ENCODE measurements around the gene DMRTC1. TPM values are rescaled to one million over a fixed set of nuclear protein-coding genes. Genes with fewer than 3 reads are reported as not detected.
"Not testable (repeated sequence)": the region's sequence is repeated elsewhere in the genome, so short reads cannot be mapped to it uniquely, and the experiment has no call there.

Gene DMRTC1
- total RNA-seq, 1 experiment from 2014 or later = not detected

- intact Hi-C loops (cut with micrococcal nuclease); H3K27me3 ChIP-seq (ENCODE audit: low read length); DNase-seq; H3K27ac ChIP-seq (ENCODE audit: low read length); H3K79me2 ChIP-seq (ENCODE audit: low read length); H4K20me1 ChIP-seq (ENCODE audit: low read length); H3F3A ChIP-seq (ENCODE audit: low read length, unreplicated experiment); H3K4me3 ChIP-seq (ENCODE audit: low read length); ATAC-seq; CTCF ChIA-PET; H3K4me2 ChIP-seq (ENCODE audit: low read length); BruUV-seq (replicated peaks); POLR2A ChIA-PET (ENCODE audit: unreplicated experiment); H3K36me3 ChIP-seq (ENCODE audit: low read depth, low read length); H3K9me3 ChIP-seq (ENCODE audit: low read length); H2AFZ ChIP-seq (ENCODE audit: low read length); H3K4me1 ChIP-seq (ENCODE audit: insufficient read depth, low read length); H3K9me2 ChIP-seq (replicated peaks; ENCODE audit: low read length); H3K9ac ChIP-seq (ENCODE audit: low read length): not testable (repeated sequence)
Observed at GRCh38 chrX:72942272-72942671, 1.4 kb downstream of the DMRTC1 start.

DNA sequence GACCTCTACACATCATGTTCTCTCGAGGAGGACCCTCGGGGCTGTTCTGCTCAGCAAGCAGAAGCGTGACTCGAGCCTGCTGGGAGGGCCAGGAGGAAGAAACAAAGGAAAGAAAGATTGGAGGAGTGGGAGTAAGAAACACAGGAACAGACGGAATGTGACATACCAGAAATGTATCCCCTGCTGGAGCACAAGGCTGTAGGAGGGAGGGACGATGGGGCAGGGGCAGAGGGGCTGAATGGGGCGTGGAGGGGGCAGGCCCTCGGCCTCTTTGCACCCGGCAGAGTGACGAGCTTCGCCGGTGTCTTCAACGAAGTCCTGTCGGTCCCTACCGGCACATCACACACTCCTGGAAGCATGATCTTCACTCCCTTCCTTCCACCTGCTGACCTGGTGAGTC lies 5.7 kb downstream of the DMRTC1 start, which contains the start of gene FAM236A:
Gene FAM236A, plus strand, starts transcription at position 301 of the 400 bp plus-strand sequence. Its CDS starts 57 bp downstream, at position 358.
- H3K36me3 ChIP-seq (ENCODE audit: low read depth, low read length); H3K9ac ChIP-seq (ENCODE audit: low read length); H3K9me3 ChIP-seq (ENCODE audit: low read length); CTCF ChIA-PET; BruUV-seq (replicated peaks); H3K79me2 ChIP-seq (ENCODE audit: low read length); H2AFZ ChIP-seq (ENCODE audit: low read length); H3K27ac ChIP-seq (ENCODE audit: low read length); H3K4me1 ChIP-seq (ENCODE audit: insufficient read depth, low read length); POLR2A ChIA-PET (ENCODE audit: unreplicated experiment); H3K4me3 ChIP-seq (ENCODE audit: low read length); DNase-seq; H3K9me2 ChIP-seq (replicated peaks; ENCODE audit: low read length); H3K27me3 ChIP-seq (ENCODE audit: low read length); ATAC-seq; H3F3A ChIP-seq (ENCODE audit: low read length, unreplicated experiment); H4K20me1 ChIP-seq (ENCODE audit: low read length); H3K4me2 ChIP-seq (ENCODE audit: low read length); intact Hi-C loops (cut with micrococcal nuclease): not testable (repeated sequence)

GRCh38 chrX:72936882-72937455 lies 6.7 kb downstream of the DMRTC1 start:
- DNase-seq; H3K27ac ChIP-seq (ENCODE audit: low read length); H3K4me3 ChIP-seq (ENCODE audit: low read length); H3K9me3 ChIP-seq (ENCODE audit: low read length); CTCF ChIA-PET; BruUV-seq (replicated peaks); H2AFZ ChIP-seq (ENCODE audit: low read length); H3F3A ChIP-seq (ENCODE audit: low read length, unreplicated experiment); H3K36me3 ChIP-seq (ENCODE audit: low read depth, low read length); H3K4me2 ChIP-seq (ENCODE audit: low read length); intact Hi-C loops (cut with micrococcal nuclease); H3K27me3 ChIP-seq (ENCODE audit: low read length); ATAC-seq; H3K79me2 ChIP-seq (ENCODE audit: low read length); H3K9me2 ChIP-seq (replicated peaks; ENCODE audit: low read length); H3K4me1 ChIP-seq (ENCODE audit: insufficient read depth, low read length); H4K20me1 ChIP-seq (ENCODE audit: low read length); H3K9ac ChIP-seq (ENCODE audit: low read length); POLR2A ChIA-PET (ENCODE audit: unreplicated experiment): not testable (repeated sequence)

- DNase-seq; H3K36me3 ChIP-seq (ENCODE audit: low read depth, low read length); H3K9me2 ChIP-seq (replicated peaks; ENCODE audit: low read length); H3K27ac ChIP-seq (ENCODE audit: low read length); H3K4me3 ChIP-seq (ENCODE audit: low read length); H4K20me1 ChIP-seq (ENCODE audit: low read length); H3F3A ChIP-seq (ENCODE audit: low read length, unreplicated experiment); H2AFZ ChIP-seq (ENCODE audit: low read length); H3K4me2 ChIP-seq (ENCODE audit: low read length); H3K27me3 ChIP-seq (ENCODE audit: low read length); H3K9me3 ChIP-seq (ENCODE audit: low read length); H3K79me2 ChIP-seq (ENCODE audit: low read length); CTCF ChIA-PET; H3K9ac ChIP-seq (ENCODE audit: low read length); BruUV-seq (replicated peaks); H3K4me1 ChIP-seq (ENCODE audit: insufficient read depth, low read length); intact Hi-C loops (cut with micrococcal nuclease); POLR2A ChIA-PET (ENCODE audit: unreplicated experiment): not testable (repeated sequence)
- peak; percentile 83 for ATAC-seq
Observed at GRCh38 chrX:72936455-72936854, 7.2 kb downstream of the DMRTC1 start.

GRCh38 chrX:72932283-72932682 lies 11.4 kb downstream of the DMRTC1 start:
- BruUV-seq (replicated peaks); H3K9me3 ChIP-seq (ENCODE audit: low read length); H3F3A ChIP-seq (ENCODE audit: low read length, unreplicated experiment); H3K27ac ChIP-seq (ENCODE audit: low read length); H3K9ac ChIP-seq (ENCODE audit: low read length); H3K36me3 ChIP-seq (ENCODE audit: low read depth, low read length); H3K27me3 ChIP-seq (ENCODE audit: low read length); H3K9me2 ChIP-seq (replicated peaks; ENCODE audit: low read length); POLR2A ChIA-PET (ENCODE audit: unreplicated experiment); H3K4me2 ChIP-seq (ENCODE audit: low read length); H3K4me3 ChIP-seq (ENCODE audit: low read length); H3K79me2 ChIP-seq (ENCODE audit: low read length); CTCF ChIA-PET; DNase-seq; intact Hi-C loops (cut with micrococcal nuclease); H3K4me1 ChIP-seq (ENCODE audit: insufficient read depth, low read length); H2AFZ ChIP-seq (ENCODE audit: low read length); H4K20me1 ChIP-seq (ENCODE audit: low read length): not testable (repeated sequence)
- peak; percentile 63 for ATAC-seq

GRCh38 chrX:72916096-72916495 lies 27.5 kb downstream of the DMRTC1 start:
- H2AFZ ChIP-seq (ENCODE audit: low read length); intact Hi-C loops (cut with micrococcal nuclease); POLR2A ChIA-PET (ENCODE audit: unreplicated experiment); ATAC-seq; CTCF ChIA-PET; H3K27ac ChIP-seq (ENCODE audit: low read length); H3K9ac ChIP-seq (ENCODE audit: low read length); H3K4me1 ChIP-seq (ENCODE audit: insufficient read depth, low read length); H3K4me3 ChIP-seq (ENCODE audit: low read length); H3K36me3 ChIP-seq (ENCODE audit: low read depth, low read length); H3K4me2 ChIP-seq (ENCODE audit: low read length); H3F3A ChIP-seq (ENCODE audit: low read length, unreplicated experiment); H3K27me3 ChIP-seq (ENCODE audit: low read length); H3K9me2 ChIP-seq (replicated peaks; ENCODE audit: low read length); DNase-seq; H3K9me3 ChIP-seq (ENCODE audit: low read length); H4K20me1 ChIP-seq (ENCODE audit: low read length); BruUV-seq (replicated peaks); H3K79me2 ChIP-seq (ENCODE audit: low read length): not testable (repeated sequence)

DNA sequence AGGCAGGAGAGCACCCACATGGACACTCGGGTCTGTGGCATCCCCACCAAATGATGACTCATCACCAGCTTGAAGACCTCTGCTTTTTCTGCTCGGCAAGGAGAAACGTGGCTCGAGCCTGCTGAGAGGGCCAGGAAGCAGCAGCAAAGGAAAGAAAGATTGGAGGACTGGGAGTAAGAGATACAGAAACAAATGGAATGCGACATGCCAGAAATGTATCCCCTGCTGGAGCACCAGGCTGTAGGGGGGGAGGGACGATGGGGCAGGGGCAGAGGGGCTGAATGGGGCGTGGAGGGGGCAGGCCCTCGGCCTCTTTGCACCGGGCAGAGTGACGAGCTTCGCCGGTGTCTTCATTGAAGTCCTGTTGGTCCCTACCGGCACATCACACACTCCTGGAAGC lies 31.3 kb downstream of the DMRTC1 start, which contains the start of gene FAM236C:
Gene FAM236C, plus strand, starts transcription at position 301 of the 400 bp plus-strand sequence. CDS start 100 bp downstream, outside the sequence.
- not testable (repeated sequence) for BruUV-seq (replicated peaks); ATAC-seq

More for the DNA sequence above, 31.3 kb downstream of the DMRTC1 start, which contains the start of gene FAM236C:
- H3K36me3 ChIP-seq (ENCODE audit: low read depth, low read length); intact Hi-C loops (cut with micrococcal nuclease); H3K79me2 ChIP-seq (ENCODE audit: low read length); CTCF ChIA-PET; H2AFZ ChIP-seq (ENCODE audit: low read length); H3K27ac ChIP-seq (ENCODE audit: low read length); H3K9me2 ChIP-seq (replicated peaks; ENCODE audit: low read length); H3K9me3 ChIP-seq (ENCODE audit: low read length); H3K4me2 ChIP-seq (ENCODE audit: low read length); DNase-seq; H3K4me1 ChIP-seq (ENCODE audit: insufficient read depth, low read length); POLR2A ChIA-PET (ENCODE audit: unreplicated experiment); H4K20me1 ChIP-seq (ENCODE audit: low read length); H3K27me3 ChIP-seq (ENCODE audit: low read length); H3F3A ChIP-seq (ENCODE audit: low read length, unreplicated experiment); H3K9ac ChIP-seq (ENCODE audit: low read length); H3K4me3 ChIP-seq (ENCODE audit: low read length): not testable (repeated sequence)
